Kidney (tissue), 14 donors: Measurements from ENCODE around the gene ZNF512B. TPM values are rescaled to one million over a fixed set of nuclear protein-coding genes. Genes with fewer than 3 reads are reported as not detected.

Experiments used
- DNase-seq, 5 donors: peaks; one replicate each; pipeline ENCODE4 v3.0.0-alpha.2; 2013 to 2020
- FAIRE-seq: peaks from 2 replicates; lab custom pipeline; 2012; peaks lifted over from hg19 to GRCh38; lab: Jason Lieb, UNC
- H3K27ac ChIP-seq, 2 donors: one replicate each; pipeline ENCODE4 v1.7.0; 2013; ENCODE audit warnings: low read depth in 2 of 2, low read length in 2 of 2, inconsistent platforms in 1 of 2
- H3K27me3 ChIP-seq: one replicate; pipeline ENCODE4 v1.7.1; 2013; ENCODE audit warnings: low read length, inconsistent platforms; ENCODE audit not compliant: control insufficient read depth, insufficient read depth
- H3K36me3 ChIP-seq, 3 donors: one replicate each; pipeline versions ENCODE4 v1.7.0 to v1.7.1; 2013; ENCODE audit warnings: low read length in 3 of 3, control low read depth in 1 of 3, inconsistent platforms in 1 of 3; ENCODE audit not compliant: insufficient read depth in 3 of 3, control insufficient read depth in 2 of 3
- H3K4me1 ChIP-seq, 3 donors: one replicate each; pipeline versions ENCODE4 v1.7.0 to v1.7.1; 2013; ENCODE audit warnings: low read length in 3 of 3, inconsistent platforms in 1 of 3, low read depth in 1 of 3; ENCODE audit not compliant: control insufficient read depth in 2 of 3, insufficient read depth in 2 of 3
- H3K4me3 ChIP-seq, 3 donors: one replicate each; pipeline versions ENCODE4 v1.7.0 to v1.8.1; 2013; ENCODE audit warnings: low read length in 3 of 3, control low read depth in 1 of 3, inconsistent platforms in 1 of 3
- H3K9ac ChIP-seq, 3 donors: one replicate each; pipeline versions ENCODE4 v1.7.0 to v1.7.1; 2013; ENCODE audit warnings: low read length in 3 of 3, control low read depth in 1 of 3, inconsistent platforms in 1 of 3
- H3K9me3 ChIP-seq, 3 donors: one replicate each; pipeline versions ENCODE4 v1.7.0 to v1.7.1; 2013; ENCODE audit warnings: low read length in 3 of 3, control low read depth in 1 of 3, inconsistent platforms in 1 of 3; ENCODE audit not compliant: control insufficient read depth in 2 of 3, insufficient read depth in 1 of 3
- CTCF ChIP-seq: IDR thresholded peaks from 3 replicates; pipeline ENCODE4 v1.5.1; 2012; ENCODE audit warnings: mild to moderate bottlenecking, moderate library complexity, borderline replicate concordance; ENCODE audit not compliant: insufficient read depth; ENCODE audit errors: extremely low read depth
- intact Hi-C: fragments of 100-400 bp; cut with DNase I; formaldehyde crosslinking; loops from one replicate; pipeline ENCODE4 v1.11.1; 2022
- polyA plus RNA-seq: library from polyadenylated mRNA; stranded (reverse); fragments of 350-450 nt; fragmentation: Illumina TruSeq; extraction: RNeasy Lipid Tissue Mini Kit (QIAGEN cat#74804); gene quantifications from one replicate; pipeline ENCODE4 v1.2.3, GENCODE V29; 2014; ENCODE audit warnings: low read depth, low replicate concordance; ENCODE audit not compliant: insufficient read depth
- total RNA-seq: library from RNA; stranded (reverse); fragmentation: NEBNext Ultra II Directional; extraction: Animal tissue kit (Norgen Biotek cat#: 25700); gene quantifications from one replicate; pipeline ENCODE4 v1.2.1, GENCODE V29; 2021
- donor health status: control.
- donor health status: control.
- donor health status: control.
- donor health status: control.
- donor health status: control.
- donor health status: DM: yes; HTN: yes; CAD: no.
- donor health status: Normal renal cell carcinoma (clear cell type).

Gene ZNF512B
- total and polyA plus RNA-seq, 2 donors from 2014 or later = 8.6 to 19.2 TPM

- Histone ChIP-seq H3K36me3 (peaks cover 0 to 2% (median 0%) of the 10 kb centered on the region in 3 donors), H3K9me3 (no peaks in the 10 kb centered on the region), H3K9ac (no peak overlapping the region), H3K27ac (peak overlapping the region in 1 of 2 donors; percentile 7), H3K4me1 (peaks cover 0 to 26% (median 0%) of the 10 kb centered on the region in 3 donors), H3K27me3 (no peaks in the 10 kb centered on the region), H3K4me3 (peak overlapping the region in 1 of 3 donors; percentile 53)
- TF ChIP-seq CTCF = no peak
- FAIRE-seq (no peak), DNase-seq (peak in 4 of 5 donors; percentile 61 to 91 (median 79))
- intact Hi-C loops = no loop called here
Observed at GRCh38 chr20:63957004-63957689, 12.6 kb downstream of the ZNF512B start.

GRCh38 chr20:63956664-63957003, 13.1 kb downstream of the ZNF512B start:
- TF ChIP-seq CTCF = no peak
- intact Hi-C loops = no loop called here
- H3K9ac ChIP-seq = no peak overlapping the region
- FAIRE-seq (no peak), DNase-seq (peak in 1 of 5 donors; percentile 94)
- H3K27me3 ChIP-seq = no peaks in the 10 kb centered on the region
- H3K4me1 ChIP-seq = peaks cover 0 to 31% (median 0%) of the 10 kb centered on the region in 3 donors
- H3K4me3 ChIP-seq = peak overlapping the region; percentile 6 to 53 (median 29)
- peaks cover 0 to 1% (median 0%) of the 10 kb centered on the region in 3 donors for H3K36me3 ChIP-seq
- no peak overlapping the region for H3K27ac ChIP-seq
- no peaks in the 10 kb centered on the region for H3K9me3 ChIP-seq

GRCh38 chr20:63955827-63956663, 13.7 kb downstream of the ZNF512B start, which contains the start of gene UCKL1:
TSS of gene UCKL1 (minus strand) at chr20:63956416. CDS start at chr20:63956372, 44 bp downstream.
- no peaks in the 10 kb centered on the region for H3K27me3 ChIP-seq

More at GRCh38 chr20:63955827-63956663, 13.7 kb downstream of the ZNF512B start, which contains the start of gene UCKL1:
- DNase-seq = peak; percentile 87 to 98 (median 92)
- no peak for TF ChIP-seq CTCF
- Histone ChIP-seq H3K9me3 (no peaks in the 10 kb centered on the region), H3K9ac (peak within 1 kb of the TSS; percentile 44 to 93 (median 89)), H3K4me3 (peak within 1 kb of the TSS; percentile 63 to 78 (median 73)), H3K4me1 (peaks cover 0 to 36% (median 3%) of the 10 kb centered on the region in 3 donors), H3K36me3 (no peaks in the 10 kb centered on the region), H3K27ac (peak within 1 kb of the TSS; percentile 88 to 92)
- peak; percentile 23 for FAIRE-seq
- intact Hi-C loops = no loop called here
